Astrocyte of the cerebellum (primary cell): ENCODE data around the gene MYBBP1A.

Source experiments
- DNase-seq: peaks from one replicate; pipeline ENCODE4 v3.0.0-alpha.2; 2011; ENCODE audit warnings: low read depth
- H3K4me3 ChIP-seq: 2 replicates; pipeline ENCODE4 v1.5.1; 2011; ENCODE audit warnings: mild to moderate bottlenecking, low read depth, low read length, moderate library complexity
- CTCF ChIP-seq: IDR thresholded peaks from 2 replicates; pipeline ENCODE4 v1.5.1; 2012; ENCODE audit warnings: low read length, low read depth, moderate library complexity, mild to moderate bottlenecking; ENCODE audit errors: missing control alignments
- in situ Hi-C: cut with HindIII; loops from 2 replicates; pipeline ENCODE4 v1.10.0; 2017; ENCODE audit warnings: low sequenced_read_pairs

The MYBBP1A gene

GRCh38 chr17:4556996-4557395 is 1.8 kb upstream of the MYBBP1A start:
- DNase-seq: no peak
- H3K4me3 ChIP-seq: no peak overlapping the region
- no peak for TF ChIP-seq CTCF
- in situ Hi-C loops: no loop called here

GRCh38 chr17:4555873-4556759 is 932 bp upstream of the MYBBP1A start:
- in situ Hi-C loops: no loop called here

GRCh38 chr17:4554441-4554996 is 665 bp downstream of the MYBBP1A start:
- in situ Hi-C loops: no loop called here
- no peak for DNase-seq
- peak overlapping the region; percentile 91 for H3K4me3 ChIP-seq
- no peak for TF ChIP-seq CTCF

More at GRCh38 chr17:4555873-4556759, 932 bp upstream of the MYBBP1A start:
- no peak for TF ChIP-seq CTCF
- H3K4me3 ChIP-seq: peak overlapping the region; percentile 91
- no peak for DNase-seq

GRCh38 chr17:4553669-4554068 is 1.5 kb downstream of the MYBBP1A start:
- DNase-seq: no peak
- in situ Hi-C loops: no loop called here
- TF ChIP-seq CTCF: no peak
- peak overlapping the region; percentile 91 for H3K4me3 ChIP-seq

GRCh38 chr17:4551796-4552525 is 3.2 kb downstream of the MYBBP1A start:
- DNase-seq: no peak
- no peak overlapping the region for H3K4me3 ChIP-seq
- in situ Hi-C loops: no loop called here
- no peak for TF ChIP-seq CTCF

- in situ Hi-C loops: no loop called here
- no peak for TF ChIP-seq CTCF
- no peak for DNase-seq
- H3K4me3 ChIP-seq: no peak overlapping the region
Measured at GRCh38 chr17:4551141-4551540, 4.0 kb downstream of the MYBBP1A start.
